ENCODE results near the gene MYOG.

The MYOG gene

DNA sequence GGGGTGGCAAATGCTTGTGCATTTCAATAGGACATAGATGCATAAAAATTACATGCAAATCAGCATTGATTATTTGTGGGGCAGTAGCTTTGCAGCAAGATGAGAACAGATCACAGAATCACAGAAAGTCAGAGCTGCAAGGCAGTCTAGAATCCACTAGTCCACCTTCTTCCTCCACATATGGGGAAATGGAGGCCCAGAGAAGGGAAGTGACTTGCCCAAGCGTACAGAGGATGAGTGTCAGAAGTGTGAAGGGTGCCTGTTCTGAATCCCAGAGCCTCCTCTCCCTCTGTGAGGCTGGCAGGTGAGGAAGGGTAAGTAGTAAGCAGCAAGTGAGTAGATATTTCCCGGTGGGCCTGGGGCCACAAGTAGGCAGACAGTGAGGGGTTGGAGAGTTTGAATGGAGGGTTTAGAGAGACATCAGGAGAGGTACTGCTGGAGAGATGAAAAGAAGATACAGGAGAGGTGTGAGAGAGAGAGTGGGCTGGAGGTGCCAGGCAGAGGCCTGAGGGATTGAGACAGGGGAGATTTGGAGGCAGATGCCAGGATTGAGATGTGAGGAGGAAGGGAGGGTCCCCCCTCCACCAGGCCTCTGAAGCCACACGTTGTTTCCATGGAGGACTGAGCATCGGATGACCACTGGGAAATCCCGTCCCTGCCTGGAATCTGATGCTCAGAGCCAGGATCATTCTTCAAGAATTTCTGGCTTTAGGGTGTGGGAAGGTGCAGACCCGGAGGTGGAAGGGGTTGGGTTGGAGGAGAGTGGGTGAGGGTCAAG lies 4.8 kb upstream of the MYOG start:
- no peak for DNase-seq

DNA sequence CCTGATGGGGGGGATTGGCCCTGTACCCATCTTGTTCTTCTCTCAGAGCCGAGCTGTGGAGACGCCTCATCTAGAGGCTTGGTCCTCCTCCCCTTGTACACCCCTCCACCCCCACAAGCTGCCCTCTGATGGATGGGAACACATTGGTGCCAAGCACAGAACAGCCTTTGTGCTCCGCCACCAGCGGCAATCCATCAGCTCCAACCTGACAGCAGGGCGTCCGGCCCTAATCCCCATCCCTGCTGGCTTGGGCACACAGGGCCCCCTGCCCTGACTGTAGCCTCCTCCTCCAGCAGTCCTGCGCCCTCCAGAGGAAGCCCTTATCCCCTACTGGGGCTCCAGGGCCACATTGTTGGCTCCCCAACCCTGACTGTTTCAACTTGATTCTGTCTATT lies 3.8 kb upstream of the MYOG start:
- no peak for DNase-seq

DNA sequence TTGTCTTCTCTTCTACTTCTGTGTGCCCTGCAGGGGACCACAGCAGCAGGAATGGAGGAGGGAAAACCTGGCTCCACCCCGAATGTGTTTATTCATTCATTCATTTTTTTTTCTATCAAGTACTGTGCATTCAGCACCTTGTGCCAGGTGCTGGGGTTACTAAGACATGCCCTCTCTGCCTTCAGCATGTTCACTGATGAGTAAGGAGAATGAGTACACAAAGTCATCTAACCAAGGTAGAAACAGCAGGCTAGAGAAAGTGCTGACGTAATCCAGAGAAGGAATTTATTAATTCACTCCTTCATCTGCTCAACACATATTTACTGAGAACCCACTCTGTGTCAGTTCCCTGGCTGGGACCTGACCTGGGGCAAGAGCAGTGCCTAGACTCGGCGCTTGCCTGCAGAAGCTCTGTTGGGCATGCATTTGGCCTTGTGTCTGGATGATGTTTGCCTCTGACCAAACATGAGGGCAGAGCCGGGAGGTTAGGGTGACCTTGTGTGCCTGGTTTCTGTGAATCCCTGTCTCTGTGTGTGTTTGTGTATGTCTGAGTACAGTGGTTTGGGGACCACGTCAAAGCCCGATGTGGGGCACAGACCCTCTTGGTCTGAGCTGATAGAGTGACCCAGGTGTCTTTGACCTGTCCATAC lies 3.3 kb upstream of the MYOG start:
- DNase-seq = no peak

DNA sequence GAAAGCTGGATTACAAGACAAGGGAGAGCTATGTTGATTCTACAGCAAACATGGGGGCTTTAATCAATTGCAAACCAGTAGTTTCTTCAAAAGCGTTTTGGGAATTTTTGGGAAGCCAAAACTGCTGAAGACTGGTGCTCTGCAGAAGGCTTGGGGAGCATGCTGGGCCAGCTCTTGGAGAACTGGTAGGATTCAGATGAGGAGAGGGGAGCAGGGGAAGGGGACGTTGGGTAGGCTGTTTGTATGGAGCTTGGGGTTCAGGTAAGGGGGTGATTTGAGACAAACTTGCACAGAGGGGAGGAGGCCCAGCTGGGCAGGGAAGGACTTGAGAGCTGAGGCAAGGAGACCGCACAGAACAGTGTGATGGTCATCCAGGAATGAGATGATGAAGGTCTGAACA lies 2.6 kb upstream of the MYOG start:
- no peak for DNase-seq

DNA sequence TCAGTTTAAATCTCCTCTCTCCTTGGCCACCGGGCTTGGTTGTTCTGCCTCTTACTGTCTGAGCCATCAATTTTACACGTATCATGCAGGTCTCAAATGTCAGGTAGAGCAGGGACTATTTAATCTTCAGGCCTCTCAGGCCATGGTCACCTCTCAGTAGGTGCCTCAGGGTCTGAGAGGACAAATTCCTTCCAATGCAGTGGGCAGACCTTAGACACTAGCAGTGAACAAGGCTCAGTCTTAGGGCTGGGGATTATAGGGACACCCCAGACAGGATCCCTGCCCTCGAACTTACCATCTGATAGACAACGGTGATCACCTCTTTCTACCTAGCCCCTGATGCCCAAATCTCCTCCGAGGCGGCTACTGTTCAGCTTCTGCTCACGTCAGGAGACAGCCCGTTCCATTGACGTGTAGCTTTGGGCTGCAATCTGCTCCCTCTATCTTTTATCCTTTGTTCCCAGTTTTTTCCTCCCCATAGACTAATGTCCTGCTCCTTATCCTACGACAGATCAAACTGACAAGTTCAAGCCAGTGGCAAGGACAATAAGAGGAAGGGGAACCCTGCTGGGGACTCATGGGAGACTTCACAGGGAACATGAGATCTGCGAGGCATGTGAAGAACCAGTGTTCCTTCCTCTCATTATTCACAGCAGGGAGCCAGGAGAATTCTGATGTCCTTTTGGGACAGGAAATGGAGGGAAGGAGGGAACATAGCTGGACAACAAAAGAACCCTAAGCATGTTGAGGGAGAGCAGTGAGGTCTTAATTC lies 1.4 kb upstream of the MYOG start:
- DNase-seq = no peak

DNA sequence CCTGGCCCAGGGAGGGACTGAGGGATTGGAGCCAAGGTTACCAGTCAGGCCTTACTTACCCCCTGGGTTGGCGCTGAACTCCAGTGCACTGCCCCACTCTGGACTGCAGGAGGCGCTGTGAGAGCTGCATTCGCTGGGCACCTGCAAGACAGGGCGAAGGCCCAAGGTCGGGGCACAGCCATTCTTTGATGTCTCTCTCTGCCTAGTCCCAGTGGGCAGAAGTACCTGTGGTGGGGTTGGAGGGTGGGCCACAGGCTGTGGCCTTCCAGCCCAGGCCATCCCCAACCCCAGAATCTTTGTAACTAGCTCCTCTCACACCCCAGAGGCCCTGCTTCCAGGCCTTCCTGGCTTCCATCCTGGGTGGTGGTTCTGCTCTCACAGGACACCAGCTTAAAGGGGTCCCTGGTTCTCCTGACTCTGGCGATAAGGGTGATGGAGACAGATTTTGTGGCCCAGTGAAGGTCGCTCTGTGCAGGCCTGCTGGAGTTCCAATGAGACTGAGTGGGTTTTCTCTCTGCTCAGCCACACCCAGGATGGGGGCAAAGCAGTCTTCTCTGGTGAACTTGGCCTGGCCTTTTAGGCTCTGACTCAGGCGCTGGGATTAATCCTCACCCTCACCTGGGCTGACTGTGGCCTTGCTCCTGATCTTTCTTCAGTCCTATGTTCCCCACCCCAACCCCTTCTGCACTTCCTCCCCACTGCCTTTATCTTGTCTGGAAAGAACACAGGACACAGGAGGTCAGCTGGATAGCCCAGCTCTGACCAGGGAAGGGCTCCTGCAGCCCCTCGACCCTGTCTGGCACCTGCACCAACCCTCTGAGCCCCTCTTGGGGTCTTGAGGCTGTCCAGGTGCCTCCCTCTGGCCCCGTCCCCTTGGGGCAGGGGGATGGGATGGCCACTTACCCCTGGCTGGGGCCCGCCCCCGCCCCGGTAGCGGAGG lies 954 bp downstream of the MYOG start:
- no peak for DNase-seq

DNA sequence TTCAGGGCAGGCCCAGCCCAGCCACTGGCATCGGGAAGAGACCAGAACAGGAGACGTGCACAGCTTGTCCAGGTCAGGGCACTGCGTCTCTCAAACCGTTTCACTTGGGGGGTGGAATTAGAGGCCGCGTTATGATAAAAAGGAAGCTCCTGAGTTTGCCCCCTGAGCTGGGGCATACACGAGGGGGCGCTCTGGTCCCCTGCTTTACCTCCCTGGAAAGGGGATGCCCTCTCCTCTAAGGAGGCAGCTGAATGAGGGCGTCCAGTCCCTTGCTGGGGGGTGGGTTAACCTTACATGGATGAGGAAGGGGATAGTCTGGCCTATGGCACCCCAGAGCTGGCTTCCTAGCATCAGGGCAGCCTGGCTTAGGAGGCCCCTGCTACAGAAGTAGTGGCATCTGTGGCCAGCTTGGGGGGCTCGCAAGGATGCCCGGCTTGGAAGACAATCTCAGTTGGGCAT lies 2.3 kb downstream of the MYOG start:
- no peak for DNase-seq

DNA sequence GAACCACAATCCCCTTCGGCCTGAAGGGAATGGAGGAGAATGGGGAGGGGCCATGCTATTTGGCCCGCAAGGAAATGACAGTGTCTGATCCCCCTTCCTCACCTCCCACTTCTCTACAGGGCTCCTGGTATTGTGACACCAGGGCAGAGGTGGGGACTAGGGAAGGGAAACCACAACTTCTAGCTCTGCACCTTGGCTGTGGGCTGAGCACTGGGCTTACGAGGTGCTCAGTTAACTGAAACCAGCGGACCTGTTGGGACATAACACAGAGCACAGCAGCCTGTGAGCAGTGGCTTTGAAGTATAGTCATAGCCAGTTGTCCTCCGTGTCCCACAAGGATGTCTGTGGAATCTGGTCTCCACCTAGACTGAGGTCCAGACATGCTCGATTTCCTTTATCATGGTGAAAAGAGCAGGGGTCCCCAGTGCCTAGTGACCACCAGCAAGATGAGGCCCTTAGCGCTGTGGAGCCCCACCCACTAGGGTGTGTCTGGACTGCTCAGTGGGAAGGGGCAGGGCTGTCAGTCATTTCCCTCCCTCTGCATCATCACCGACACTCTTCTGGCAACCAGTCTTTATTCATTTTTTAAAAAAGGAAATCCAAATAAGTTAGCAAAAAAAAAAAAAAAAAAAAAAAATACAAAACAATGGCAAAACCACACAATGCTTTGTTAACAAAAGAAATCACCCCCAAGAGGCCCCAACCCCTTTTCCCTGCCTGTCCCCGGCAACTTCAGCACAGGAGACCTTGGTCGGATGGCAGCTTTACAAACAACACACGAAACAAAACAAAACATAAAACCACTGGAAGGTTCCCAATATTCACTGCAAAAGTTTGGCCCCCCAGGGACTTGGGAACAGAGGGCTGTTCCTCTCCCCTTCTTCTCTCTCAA lies 3.0 kb downstream of the MYOG start:
- no peak for DNase-seq

DNA sequence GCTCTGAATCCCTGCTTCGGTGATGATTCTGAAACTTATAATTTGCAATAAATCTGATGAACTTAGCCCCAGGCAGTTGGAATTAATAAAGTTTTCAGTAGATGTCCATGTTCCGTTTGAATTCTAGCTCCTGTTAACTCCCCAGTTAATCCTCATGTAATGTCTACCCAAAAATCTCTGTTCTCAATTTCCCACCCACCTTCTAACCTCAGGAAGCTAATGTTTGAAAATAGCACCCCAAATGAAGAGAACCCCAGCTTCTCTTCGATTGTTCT lies 3.6 kb downstream of the MYOG start:
- DNase-seq = no peak

DNA sequence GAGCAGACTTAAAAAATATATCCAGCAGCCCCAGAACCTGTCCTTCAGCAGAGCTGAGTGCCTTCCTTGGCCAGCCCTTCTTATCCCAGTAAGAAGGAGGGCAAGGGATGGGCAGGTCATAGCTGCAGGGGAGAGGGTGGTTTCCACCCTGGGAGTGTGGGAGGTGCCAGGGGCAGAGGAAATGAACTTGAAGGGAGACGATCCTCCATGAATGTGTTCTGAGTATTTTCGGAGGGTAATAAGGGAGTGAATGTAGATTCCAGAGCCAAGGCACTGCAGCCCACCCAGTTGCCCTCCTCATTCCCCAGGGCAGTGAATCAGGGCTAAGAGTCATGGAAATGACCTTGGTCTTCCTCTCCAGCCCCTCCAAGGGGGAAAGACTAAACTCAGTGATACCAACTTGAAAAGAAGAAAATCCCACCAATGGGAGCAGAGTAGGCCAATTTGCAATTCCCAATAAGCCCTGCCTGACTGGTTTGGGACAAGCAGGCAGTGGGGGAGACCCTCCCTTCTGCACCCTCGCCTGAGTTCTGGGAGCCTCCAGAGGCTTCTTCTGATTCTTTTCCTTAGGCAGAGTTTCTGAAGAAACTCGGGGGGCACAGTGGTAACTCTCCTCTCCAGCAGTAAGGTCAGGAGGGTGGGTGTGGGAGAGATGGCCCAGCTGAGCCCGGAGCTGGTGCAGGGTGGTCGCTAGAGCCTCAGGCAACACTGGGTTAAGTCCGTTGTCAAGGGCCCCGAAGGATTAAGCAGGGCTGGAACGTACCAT lies 4.2 kb downstream of the MYOG start:
- DNase-seq = no peak

DNA sequence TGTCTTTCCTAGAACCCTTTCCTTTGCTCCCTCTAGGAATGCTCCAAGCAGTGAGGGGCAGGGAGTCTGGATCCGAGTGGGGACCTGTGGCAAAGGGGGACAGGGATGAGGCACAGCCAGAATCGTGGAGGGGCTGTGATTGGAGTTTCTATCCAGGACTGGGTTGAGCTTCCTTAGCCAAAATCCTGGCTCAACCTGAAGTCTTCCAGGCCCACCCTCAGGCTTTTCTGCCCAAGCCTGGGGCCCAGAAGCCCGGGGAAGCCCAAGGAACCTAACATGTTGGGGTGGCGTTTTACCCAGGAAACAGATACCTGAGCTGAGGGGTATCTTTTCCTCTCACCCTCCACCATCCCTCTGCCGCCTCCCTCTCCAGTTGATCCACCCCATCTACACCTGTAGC lies 5.4 kb downstream of the MYOG start:
- no peak for DNase-seq

DNA sequence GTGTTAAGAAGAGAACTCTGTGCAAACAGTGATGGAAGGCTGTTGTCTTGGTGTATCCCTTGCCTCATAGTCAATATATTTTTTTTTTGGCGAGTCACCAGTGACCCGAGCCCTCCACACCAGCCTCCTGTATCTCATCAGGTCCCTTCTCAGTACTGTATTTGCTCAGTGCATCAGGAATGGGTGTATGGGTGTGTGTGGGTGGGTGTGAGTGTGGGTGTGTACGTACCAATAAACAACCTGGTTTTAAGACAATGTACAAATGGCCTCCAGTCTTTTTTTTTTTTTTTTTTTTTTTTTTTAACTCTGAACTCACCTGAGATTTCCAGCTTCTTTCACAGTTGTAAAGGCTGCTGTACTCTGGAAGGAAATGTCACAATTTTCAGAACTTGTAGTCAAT lies 7.3 kb downstream of the MYOG start:
- DNase-seq = no peak

DNA sequence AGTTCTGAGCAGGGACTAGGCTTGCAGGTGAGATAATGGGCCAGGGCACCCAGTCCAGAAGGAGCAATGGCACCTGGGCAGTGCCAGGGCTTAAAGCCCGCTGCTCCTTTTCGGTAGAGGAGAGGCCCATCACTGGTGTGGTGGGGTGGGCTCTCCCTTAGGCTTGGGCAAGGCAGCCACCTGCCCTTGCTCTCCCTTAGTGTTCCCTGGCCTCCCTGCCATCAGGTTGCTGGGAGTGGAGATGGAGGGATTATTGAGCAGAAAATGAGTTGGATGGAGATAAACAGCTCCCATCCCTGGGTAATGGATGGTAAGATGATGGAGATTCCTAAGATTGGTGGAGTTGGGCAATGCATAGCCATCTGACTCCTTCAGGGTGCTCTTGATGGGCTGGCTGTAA lies 7.9 kb downstream of the MYOG start:
- DNase-seq = no peak

DNA sequence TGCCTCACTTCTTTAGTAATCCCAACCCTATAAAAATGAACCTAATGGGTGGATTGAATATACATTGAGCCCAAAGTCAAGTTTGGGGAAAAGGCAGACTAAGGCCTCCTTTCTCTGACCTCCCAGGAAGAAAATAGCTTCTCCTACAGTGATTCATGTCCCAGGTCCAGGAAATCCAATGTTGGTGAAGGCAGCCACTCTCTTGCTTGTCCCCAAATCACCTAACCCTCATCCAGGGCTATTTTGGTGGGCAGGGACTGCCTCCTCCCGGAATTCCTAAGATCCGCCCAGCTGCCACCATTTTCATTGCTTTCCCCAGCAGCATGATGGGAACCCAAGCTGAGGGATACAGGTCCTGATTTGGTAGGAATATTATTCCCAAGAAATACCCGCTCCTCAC lies 8.4 kb downstream of the MYOG start:
- DNase-seq = no peak

DNA sequence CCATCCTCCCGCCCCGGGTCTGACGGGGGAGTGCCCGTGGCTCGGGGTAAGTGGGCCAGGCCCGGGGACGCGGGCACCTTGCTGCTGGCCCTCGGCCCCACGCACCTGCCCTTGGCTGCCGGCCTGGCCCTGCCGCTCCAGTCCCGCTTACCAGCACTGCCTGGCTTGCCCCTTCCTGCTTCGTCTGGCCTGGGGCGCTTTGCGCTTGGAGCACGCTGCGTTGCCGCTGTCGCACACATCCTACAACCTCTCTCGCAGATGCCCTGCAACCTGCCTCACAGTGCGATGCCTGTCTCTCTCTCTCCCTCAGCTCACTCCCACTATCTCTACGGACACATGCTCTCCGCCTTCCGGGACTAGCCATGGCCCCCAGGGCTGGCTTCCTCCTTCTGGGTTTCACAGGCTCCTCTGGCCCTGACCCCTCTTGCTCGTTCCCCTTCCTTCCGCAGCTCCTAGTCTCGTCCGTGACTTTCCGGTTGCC lies 9.7 kb downstream of the MYOG start:
- DNase-seq = no peak

DNA sequence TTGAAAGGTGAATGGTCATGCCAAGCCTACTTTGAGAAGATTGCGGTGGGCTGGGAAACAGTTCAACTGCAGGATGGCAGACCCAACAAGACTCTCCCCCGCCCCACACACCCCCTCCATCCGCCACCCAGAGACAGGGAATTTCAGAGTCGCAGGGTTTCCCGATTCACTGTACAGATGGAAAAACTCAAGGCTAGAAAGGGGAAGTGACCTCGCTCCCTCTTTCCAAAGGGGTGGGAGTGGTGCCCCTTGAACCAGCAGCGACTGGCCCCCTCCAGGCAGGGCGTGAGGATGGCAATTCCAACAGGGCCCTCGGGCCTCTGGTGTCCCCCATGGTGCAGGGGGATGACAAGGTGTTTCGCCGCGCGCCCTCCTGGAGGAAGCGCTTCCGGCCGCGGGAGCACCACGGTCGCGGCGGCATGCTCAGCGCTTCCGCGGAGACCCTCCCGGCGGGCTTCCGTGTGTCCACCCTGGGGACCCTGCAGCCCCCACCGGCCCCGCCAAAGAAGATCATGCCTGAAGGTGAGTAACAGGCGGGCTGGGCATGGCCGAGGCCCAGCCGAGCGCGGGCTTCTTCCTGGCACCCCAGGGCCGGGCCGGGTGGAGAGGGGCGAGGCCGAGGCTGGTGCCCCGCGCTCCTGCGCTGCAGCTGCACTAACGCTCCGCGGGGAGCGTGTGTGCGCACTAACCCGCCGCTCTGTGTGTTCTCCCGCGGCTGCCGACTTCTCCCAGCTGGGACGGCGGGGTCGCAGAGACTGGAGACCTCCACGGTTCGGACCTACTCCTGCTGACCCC lies 10.4 kb downstream of the MYOG start:
- DNase-seq = no peak

DNA sequence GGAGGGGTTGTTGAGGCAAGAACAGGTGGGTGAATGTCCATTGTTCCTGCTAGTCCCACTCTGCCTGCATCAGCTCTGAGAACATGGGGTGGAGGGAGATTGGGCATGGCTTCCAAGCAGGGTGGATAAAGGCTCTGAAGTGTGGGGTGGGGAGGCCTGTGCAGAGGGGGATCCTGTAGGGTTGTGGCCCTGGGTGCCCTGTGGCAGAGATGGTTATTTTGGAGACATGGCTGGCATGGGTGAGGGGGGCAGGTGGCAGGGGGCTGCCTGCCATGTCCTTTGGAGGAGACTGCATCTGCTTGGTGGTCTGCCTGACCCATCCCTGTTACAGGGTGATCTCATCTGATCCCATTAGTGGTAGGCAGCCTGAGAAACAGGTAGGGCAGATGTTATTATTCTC lies 11.2 kb downstream of the MYOG start:
- no peak for DNase-seq

DNA sequence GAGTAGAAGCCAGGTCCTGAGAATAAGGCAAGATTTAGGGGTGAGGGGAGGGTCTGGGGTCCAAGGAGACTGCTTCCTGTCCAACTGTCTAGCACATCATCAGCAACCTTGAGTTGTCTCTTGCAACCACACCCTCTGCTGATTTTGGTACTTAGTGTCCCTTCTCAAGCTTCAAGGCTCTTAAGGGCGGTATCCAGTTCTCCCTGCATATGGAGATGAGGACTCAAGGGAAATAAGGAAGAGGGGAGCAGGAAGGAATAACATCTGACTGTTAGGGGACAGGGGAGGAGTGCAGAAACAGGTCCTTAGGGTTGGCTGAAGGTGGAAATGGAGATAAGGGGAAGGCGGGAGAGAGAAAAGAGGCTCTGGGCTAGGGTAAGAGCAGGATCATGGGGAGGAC lies 12.3 kb downstream of the MYOG start:
- DNase-seq = no peak

DNA sequence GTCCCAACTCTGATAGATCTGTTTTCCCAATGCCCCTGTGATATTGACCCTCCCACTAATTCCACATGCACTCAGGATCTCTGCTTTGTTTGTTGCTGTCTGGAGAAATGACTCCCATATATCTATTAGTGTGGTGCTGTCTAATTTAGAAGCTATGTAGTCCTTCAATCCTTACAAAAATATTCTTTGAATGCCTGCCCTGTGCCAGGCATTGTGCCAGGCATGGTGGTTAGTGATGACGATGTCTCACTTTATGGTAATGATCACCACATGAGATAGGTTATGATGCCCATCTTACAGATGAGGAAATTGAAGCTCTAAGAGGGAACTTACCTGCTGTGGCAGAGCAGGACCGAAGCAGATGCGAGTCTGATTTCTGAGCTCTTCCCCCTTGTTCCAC lies 12.9 kb downstream of the MYOG start:
- DNase-seq = no peak

DNA sequence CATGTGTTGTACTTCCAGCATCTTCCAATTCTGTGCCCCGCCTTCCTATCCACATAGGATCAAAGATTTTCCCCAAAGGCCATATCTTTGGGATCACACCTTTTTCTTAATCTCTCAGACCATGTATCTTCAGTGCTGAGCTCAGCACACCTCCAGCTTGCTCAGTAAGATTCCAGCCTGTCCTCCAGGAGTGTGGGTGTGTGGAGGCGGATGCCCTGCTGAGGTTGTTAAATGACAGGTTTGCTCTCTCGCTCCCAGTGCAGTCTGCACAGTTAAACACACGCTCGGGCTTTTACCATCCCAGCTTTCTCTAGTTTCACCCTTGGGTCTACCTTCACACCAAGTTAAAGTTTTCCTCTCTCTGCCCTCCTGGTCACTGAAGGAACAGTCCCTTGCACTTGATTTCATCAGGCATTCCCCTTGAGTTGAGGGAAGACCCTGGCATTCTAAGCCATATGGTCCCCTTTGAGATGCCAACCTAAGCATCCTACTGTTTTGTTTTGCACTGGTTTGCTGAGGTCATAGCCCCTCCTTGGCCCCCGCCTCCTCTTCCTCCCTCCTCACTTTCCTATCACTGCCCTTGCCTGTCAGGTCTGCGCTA lies 13.7 kb downstream of the MYOG start:
- DNase-seq = no peak

All from CD4-positive, alpha-beta T cell treated with Interferon gamma for 1 hour (primary cell).